ENCODE measurements around the gene PSMB3. TPM values are rescaled to one million over a fixed set of nuclear protein-coding genes. Genes with fewer than 3 reads are reported as not detected.

PSMB3 gene
- total and polyA plus RNA-seq, 9 of the 15 experiments (the other 6 are each of a cell fraction or from before 2014, with no cell fraction given): 460 to 2,775 (median 574) TPM

DNA sequence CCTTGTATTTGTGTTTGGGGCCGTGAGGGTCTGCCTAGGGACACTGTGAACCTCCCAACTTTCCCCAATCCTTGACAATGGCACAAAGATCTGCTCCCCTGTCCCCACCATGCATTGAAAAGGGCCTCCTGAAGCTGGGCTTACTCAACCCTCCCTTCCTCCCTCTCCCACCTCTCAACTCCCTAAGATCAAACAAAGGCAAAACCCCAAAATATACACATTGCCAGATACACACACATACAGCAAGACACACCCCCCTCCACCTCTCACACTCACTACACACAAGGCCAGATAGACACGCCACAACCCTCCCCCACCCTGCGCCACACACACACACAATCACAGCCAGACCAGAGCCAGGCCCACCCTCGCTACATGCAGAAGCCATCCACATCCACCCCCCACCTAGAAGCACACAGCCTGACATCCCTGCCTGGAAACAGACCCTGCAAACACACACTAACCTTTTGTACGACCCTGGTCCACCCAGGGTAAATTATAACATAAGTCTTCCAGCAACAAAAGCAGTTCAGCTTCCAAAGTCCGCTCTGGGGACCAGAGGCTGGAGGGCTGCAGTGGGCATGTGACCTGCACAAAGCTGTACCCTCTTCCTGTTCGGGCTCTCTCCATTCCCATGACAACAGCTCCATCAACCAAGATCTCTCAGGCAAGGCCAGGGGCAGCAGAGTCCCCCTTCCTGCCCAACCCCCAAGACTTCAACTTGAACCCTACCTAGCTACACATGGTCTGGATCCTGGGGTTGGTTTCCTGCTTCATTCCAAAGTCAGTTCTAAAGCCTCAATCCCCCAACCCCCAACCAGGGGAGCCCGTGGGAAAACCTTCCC, 6.3 kb upstream of the PSMB3 start:
- CTCF ChIA-PET (ENCODE audit: low intra/inter-chr PET ratio): no interaction called here
- POLR2A ChIA-PET: interaction anchor here (0.6 to 0.9 kb wide), 5 partner anchors 10 to 41 kb away, joined by 3 to 4 read pairs (median 3); partner anchors contain the start of gene MLLT6
- peak overlapping the region; percentile 92 for H3K4me3 ChIP-seq
- H3K9me1 ChIP-seq (ENCODE audit: control insufficient read depth, insufficient read depth, low read length): peaks cover 4% of the 10 kb centered on the region
- TSS peak; percentile 39 for BruUV-seq (replicated peaks)
- 55% methylated on average over 8 of the region's 8 CpGs for WGBS (ENCODE audit: insufficient coverage, low coverage, missing lambda C conversion rate)
- no peak overlapping the region for H2AFZ ChIP-seq (ENCODE audit: low read depth, low read length)
- H3K9ac ChIP-seq (ENCODE audit: insufficient read depth in 1 of 2, low read depth in 2 of 2, low read length in 2 of 2): peak overlapping the region; percentile 86 to 94; a peak in 3 of 4 replicates
- FAIRE-seq: no peak
- TF ChIP-seq RBFOX2 (IDR thresholded peaks at IDR 0.05; ENCODE audit: low read depth, low read length): peak; percentile 27; the same call in 1 of the 2 replicates
- no peak for TF ChIP-seq ZNF197 (CRISPR knock-in tag; IDR thresholded peaks at IDR 0.05; ENCODE audit: low read depth)
- peak; percentile 16; the same call in 1 of the 2 replicates for TF ChIP-seq CREM (IDR thresholded peaks at IDR 0.05; ENCODE audit: low read depth)
- no peak for TF ChIP-seq BCOR (IDR thresholded peaks at IDR 0.05)
- in situ Hi-C loops (cut with MboI): no loop called here
- H3K4me1 ChIP-seq (replicated peaks in 1 of 2; ENCODE audit: control insufficient read depth in 2 of 2, insufficient read depth in 2 of 2, low read length in 2 of 2): peaks cover 22 to 61% of the 10 kb centered on the region in 2 experiments
- H3K36me3 ChIP-seq (ENCODE audit: control insufficient read depth, insufficient read depth, low read length): peaks cover 10% of the 10 kb centered on the region; the same call in 1 of the 3 replicates
- no peak overlapping the region; the same call in 2 of the 3 replicates for H3K27ac ChIP-seq (ENCODE audit: extremely low read depth, low read depth, low read length)
- peaks cover 89% of the 10 kb centered on the region for H3K79me2 ChIP-seq (ENCODE audit: control insufficient read depth, insufficient read depth, low read length)
- intact Hi-C loops (cut with micrococcal nuclease): no loop called here
- H4K20me1 ChIP-seq (replicated peaks; ENCODE audit: control insufficient read depth, insufficient read depth, low read length): peaks cover 9% of the 10 kb centered on the region
- peak overlapping the region; percentile 92 for H3K4me2 ChIP-seq (ENCODE audit: insufficient read depth, low read length)
- no peaks in the 10 kb centered on the region for H3K9me3 ChIP-seq (replicated peaks; ENCODE audit: control insufficient read depth, insufficient read depth, low read depth, low read length)
- no peak for DNase-seq (ENCODE audit: extremely low read depth in 1 of 4, low spot score in 3 of 4)
- ATAC-seq: no peak
- H3K27me3 ChIP-seq (ENCODE audit: control insufficient read depth in 2 of 2, insufficient read depth in 2 of 2, low read length in 2 of 2): no peaks in the 10 kb centered on the region

Data from K562 (cell line).